ENCODE results near the gene USP17L15.
"Not testable (repeated sequence)": the region's sequence is repeated elsewhere in the genome, so short reads cannot be mapped to it uniquely, and the experiment has no call there.

DNA sequence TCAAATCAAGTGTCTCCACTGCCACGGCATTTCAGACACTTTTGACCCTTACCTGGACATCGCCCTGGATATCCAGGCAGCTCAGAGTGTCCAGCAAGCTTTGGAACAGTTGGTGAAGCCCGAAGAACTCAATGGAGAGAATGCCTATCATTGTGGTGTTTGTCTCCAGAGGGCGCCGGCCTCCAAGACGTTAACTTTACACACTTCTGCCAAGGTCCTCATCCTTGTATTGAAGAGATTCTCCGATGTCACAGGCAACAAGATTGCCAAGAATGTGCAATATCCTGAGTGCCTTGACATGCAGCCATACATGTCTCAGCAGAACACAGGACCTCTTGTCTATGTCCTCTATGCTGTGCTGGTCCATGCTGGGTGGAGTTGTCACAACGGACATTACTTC lies 3.9 kb upstream of the USP17L15 start:
- not testable (repeated sequence) for TF ChIP-seq EZH2 (IDR thresholded peaks at IDR 0.05; ENCODE audit: low read length, missing control alignments)
- TF ChIP-seq, protein P1, sequence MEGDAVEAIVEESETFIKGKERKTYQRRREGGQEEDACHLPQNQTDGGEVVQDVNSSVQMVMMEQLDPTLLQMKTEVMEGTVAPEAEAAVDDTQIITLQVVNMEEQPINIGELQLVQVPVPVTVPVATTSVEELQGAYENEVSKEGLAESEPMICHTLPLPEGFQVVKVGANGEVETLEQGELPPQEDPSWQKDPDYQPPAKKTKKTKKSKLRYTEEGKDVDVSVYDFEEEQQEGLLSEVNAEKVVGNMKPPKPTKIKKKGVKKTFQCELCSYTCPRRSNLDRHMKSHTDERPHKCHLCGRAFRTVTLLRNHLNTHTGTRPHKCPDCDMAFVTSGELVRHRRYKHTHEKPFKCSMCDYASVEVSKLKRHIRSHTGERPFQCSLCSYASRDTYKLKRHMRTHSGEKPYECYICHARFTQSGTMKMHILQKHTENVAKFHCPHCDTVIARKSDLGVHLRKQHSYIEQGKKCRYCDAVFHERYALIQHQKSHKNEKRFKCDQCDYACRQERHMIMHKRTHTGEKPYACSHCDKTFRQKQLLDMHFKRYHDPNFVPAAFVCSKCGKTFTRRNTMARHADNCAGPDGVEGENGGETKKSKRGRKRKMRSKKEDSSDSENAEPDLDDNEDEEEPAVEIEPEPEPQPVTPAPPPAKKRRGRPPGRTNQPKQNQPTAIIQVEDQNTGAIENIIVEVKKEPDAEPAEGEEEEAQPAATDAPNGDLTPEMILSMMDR (conservative IDR thresholded peaks at IDR 0.05 in 1 of 2, IDR thresholded peaks at IDR 0.05 in 1 of 2; ENCODE audit: low read depth in 1 of 2, low read length in 2 of 2): not testable (repeated sequence)
